PFSK-1 (cell line): Measurements from ENCODE around the gene TTC13.

Source experiments
- FOXP2 ChIP-seq: optimal IDR thresholded peaks from 2 replicates; pipeline ENCODE3; 2011; ENCODE audit warnings: borderline replicate concordance, control low read depth, inconsistent platforms; ENCODE audit not compliant: insufficient read depth; ENCODE audit errors: extremely low read length, extremely low read depth
- POLR2AphosphoS5 ChIP-seq: IDR thresholded peaks from 2 replicates; pipeline ENCODE4 v1.6.1; 2012; ENCODE audit warnings: low read depth, mild to moderate bottlenecking, control low read depth, low read length, moderate library complexity
- SIN3A ChIP-seq: IDR thresholded peaks from 2 replicates; pipeline ENCODE4 v1.6.1; 2012; ENCODE audit warnings: mild to moderate bottlenecking, low read length, moderate library complexity, borderline replicate concordance; ENCODE audit not compliant: insufficient read depth
- TAF1 ChIP-seq: IDR thresholded peaks from 2 replicates; pipeline ENCODE4 v1.6.1; 2012; ENCODE audit warnings: low read length, control low read depth, borderline replicate concordance; ENCODE audit not compliant: insufficient read depth
- TF ChIP-seq, protein P1 (sequence below), 2 experiments: IDR thresholded peaks; 2 replicates each; pipeline versions ENCODE4 v1.6.1 to v1.8.0; 2011 to 2012; ENCODE audit warnings: low read depth in 2 of 2, low read length in 2 of 2, control low read depth in 1 of 2, inconsistent platforms in 1 of 2, mild to moderate bottlenecking in 1 of 2, moderate library complexity in 1 of 2; ENCODE audit not compliant: insufficient read depth in 1 of 2

The TTC13 gene

DNA sequence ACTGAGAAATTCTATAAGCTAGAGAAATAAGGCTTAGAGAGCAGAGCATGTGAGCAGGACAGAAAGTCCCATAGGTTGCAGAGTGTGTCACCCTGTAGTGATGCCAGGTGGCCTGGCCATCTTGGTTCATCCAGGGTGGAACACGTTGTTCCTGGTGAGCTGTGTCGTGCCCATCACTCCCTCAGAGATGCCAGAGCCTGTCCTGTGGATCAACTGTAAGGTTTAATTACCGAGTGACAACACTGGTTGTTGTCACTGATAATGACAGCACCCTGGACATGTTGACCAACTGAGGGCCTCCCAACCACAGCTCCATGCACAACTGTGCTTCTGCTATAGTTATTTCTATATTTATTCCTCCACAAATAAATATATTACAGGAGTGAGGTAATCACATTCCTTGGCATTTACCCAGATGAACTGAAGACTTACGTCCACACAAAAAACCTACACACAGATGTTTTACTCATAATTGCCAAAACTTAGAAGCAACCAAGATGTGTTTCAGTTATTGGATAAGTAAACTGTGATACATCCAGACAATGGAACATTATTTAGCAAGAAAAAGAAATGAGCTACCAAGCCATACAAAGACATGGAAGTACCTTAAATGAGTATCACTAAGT is 116.6 kb downstream of the TTC13 start:
- TF ChIP-seq TAF1 (no peak), FOXP2 (no peak), POLR2AphosphoS5 (no peak)
- TF ChIP-seq, protein P1, sequence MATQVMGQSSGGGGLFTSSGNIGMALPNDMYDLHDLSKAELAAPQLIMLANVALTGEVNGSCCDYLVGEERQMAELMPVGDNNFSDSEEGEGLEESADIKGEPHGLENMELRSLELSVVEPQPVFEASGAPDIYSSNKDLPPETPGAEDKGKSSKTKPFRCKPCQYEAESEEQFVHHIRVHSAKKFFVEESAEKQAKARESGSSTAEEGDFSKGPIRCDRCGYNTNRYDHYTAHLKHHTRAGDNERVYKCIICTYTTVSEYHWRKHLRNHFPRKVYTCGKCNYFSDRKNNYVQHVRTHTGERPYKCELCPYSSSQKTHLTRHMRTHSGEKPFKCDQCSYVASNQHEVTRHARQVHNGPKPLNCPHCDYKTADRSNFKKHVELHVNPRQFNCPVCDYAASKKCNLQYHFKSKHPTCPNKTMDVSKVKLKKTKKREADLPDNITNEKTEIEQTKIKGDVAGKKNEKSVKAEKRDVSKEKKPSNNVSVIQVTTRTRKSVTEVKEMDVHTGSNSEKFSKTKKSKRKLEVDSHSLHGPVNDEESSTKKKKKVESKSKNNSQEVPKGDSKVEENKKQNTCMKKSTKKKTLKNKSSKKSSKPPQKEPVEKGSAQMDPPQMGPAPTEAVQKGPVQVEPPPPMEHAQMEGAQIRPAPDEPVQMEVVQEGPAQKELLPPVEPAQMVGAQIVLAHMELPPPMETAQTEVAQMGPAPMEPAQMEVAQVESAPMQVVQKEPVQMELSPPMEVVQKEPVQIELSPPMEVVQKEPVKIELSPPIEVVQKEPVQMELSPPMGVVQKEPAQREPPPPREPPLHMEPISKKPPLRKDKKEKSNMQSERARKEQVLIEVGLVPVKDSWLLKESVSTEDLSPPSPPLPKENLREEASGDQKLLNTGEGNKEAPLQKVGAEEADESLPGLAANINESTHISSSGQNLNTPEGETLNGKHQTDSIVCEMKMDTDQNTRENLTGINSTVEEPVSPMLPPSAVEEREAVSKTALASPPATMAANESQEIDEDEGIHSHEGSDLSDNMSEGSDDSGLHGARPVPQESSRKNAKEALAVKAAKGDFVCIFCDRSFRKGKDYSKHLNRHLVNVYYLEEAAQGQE (IDR thresholded peaks at IDR 0.05; ENCODE audit: insufficient read depth in 1 of 2, low read depth in 2 of 2, low read length in 2 of 2) = no peak

DNA sequence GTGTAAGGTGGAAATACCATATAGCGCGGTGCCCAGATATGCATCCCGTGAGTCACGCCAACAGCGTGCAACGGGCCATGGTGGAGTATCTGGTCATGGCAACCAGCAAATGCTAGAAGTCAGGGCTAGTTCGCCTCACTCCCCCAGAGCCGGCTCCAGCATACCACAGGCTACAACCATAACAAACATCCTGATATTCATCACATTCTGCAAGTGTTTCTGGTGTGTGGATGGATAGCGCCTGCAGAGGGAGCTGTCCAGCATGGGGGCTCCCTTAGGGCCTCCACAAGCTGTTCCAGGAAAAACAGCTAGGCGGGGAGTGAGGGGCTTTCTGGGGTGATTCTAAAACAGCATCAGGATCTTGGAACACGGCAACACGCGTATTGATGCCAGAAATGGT is 117.2 kb downstream of the TTC13 start:
- TF ChIP-seq TAF1 = no peak
- TF ChIP-seq, protein P1 (IDR thresholded peaks at IDR 0.05; ENCODE audit: insufficient read depth in 1 of 2, low read depth in 2 of 2, low read length in 2 of 2) = peak; percentile 28 to 82; a peak in 2 of 4 replicates

DNA sequence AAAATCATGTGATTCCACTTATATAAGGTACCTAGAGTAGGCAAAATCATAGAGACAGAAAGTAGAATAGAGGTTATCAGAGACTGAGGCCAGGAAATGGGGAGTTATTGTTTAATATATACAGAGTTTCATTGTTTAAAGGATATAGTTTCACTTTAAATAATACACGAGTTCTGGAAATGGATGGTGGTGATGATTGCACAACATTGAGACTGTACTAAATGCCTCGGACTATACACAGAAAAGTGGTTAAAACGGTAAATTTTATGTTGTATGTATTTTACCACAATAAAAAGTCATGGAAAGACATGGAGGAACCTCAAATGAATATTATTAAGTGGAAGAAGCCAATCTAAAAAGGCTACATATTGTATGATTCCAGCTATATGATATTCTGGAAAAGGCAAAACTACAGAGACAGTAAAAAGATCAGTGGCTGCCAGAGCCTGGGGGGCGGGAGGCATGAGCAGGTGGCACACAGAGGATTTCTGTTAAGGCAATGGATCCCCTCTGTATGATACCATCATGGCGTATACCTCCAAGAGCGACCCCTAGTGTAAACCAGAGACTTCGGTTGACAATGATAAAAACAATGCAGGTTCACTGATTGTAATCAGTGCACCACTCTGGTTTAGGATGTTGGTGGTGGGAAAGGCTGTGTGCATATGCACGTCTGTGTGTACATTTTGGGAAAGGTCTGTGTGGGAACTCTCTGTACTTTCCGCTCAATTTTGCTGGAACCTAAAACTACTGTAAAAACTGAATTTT is 117.9 kb downstream of the TTC13 start:
- TF ChIP-seq, protein P1 (IDR thresholded peaks at IDR 0.05; ENCODE audit: insufficient read depth in 1 of 2, low read depth in 2 of 2, low read length in 2 of 2) = no peak
- TF ChIP-seq FOXP2 (no peak), SIN3A (no peak), POLR2AphosphoS5 (no peak), TAF1 (no peak)

DNA sequence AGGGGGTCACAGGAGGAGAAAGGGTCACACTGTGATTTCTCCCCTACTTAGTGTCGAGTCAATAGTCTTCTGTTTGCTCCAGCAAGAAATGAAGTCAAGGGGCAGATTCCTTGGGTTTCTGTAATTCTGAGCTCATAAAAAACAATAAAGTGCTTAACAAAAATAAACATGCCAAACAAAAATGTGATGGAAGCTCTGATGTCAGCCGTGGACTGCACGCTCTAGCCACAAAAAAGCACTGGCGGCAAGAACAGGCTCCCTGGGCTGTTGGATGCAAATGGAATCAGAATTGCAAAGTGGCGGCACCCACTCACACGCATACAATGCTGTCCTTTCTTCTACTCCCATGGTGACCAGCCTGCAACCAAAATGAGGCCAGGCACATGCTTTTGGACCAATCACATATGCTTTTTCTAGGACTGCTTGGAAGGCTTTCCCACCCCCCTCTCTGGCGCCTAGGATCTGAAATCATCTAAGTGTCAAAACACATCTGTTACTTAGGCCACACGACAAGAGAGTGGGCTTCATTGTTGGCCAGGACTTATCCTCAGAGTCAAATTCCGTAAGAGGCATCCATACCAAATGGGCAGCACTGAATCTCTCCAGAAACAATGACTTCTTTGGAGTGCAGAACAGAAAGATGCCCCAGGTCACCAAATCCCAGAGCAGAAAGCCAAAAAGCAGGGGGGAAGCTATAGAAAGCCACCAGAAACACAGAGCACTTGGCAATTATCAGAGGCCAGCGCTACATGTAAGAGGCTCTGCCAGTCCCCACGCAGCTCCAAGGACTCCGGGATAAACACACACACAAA is 119.5 kb downstream of the TTC13 start:
- TF ChIP-seq SIN3A = no peak
- no peak for TF ChIP-seq POLR2AphosphoS5

DNA sequence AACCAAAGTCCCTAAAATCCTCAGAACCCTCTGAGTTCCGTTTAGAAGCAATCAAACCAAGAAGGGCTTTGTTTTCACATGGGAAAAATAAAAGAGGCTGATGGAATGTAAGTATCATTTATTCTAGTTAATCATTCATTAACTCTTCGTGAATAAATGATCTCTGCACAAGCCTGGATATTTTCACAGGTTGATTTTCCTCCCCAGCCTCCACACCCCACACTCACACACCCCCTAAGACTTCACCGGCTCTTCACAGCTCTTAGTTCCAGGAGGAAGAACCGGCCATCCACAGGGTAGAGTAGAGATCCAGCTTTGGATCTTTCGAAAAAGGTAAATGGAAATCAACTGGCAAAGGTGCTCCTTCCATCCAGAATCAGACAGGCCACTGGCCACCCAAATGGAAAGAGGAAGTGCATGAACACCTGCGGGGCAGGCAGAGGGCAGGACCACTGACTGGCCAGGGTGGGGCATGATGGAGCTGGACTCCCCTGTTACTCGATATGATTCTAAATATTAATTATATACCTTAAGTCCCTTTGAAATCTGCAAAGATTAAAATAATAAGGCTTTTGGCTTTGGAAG is 120.3 kb downstream of the TTC13 start:
- TF ChIP-seq TAF1 (no peak), SIN3A (no peak)

DNA sequence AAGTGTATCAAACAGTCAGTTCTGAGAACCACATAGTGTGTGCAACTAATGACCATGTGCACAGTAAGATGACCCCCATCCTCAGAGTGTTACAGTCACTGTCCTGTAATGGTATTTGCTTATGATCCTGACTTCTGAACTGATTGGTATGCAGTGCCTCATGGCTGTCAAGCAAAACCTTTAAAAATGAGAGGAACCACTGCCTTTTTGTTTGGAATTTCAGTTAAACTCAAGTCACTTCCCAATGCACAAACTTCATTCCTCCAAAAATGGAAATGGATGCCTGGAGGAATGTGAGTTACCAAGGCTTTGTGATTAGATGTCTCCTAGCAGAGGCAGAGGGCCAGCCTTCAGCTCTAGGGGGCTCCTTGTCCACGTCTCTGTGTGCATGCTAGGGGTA is 120.8 kb downstream of the TTC13 start:
- TF ChIP-seq POLR2AphosphoS5 (no peak), SIN3A (no peak), FOXP2 (no peak)
